Left forelimb (tissue), 1 donor: ENCODE measurements around the gene TP53I11.

Experiments
- DNase-seq: peaks from one replicate; pipeline ENCODE4 v3.0.0-alpha.2; 2018; ENCODE audit warnings: low spot score

Gene TP53I11

DNA sequence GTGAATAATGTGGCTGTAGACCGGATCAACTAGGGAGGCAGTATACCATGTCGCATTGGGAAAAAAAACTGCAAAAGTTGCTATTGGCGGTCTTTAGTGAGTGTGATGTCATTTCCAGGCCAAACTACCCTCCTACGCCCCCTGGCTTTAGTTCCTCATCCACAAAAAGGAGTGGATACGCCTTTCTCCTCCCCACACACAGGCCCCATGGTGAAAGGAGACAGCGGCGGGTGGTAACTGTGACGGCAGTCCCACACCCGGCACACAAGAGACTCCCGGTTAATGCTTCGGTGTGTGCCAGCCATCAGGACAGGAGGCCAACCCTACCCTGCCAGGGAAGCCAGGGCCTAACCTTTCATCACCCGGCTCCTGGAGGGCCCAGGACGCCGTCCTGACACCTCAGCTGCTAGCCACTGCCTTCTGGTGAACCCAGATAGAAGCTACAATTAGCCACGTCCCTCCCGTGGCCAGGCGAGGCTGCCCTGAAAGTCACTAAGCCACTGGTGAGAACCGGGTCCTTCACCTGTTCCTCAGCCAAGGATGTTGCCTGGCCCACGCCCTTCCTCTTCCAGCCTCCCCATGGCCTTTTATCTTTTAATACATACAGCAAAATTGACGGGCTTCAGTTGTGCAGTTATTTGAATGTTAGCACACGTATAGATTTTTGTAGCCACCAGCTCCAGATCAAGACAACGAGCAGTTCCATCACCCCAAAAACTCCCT is 10.8 kb downstream of the TP53I11 start:
- no peak for DNase-seq

DNA sequence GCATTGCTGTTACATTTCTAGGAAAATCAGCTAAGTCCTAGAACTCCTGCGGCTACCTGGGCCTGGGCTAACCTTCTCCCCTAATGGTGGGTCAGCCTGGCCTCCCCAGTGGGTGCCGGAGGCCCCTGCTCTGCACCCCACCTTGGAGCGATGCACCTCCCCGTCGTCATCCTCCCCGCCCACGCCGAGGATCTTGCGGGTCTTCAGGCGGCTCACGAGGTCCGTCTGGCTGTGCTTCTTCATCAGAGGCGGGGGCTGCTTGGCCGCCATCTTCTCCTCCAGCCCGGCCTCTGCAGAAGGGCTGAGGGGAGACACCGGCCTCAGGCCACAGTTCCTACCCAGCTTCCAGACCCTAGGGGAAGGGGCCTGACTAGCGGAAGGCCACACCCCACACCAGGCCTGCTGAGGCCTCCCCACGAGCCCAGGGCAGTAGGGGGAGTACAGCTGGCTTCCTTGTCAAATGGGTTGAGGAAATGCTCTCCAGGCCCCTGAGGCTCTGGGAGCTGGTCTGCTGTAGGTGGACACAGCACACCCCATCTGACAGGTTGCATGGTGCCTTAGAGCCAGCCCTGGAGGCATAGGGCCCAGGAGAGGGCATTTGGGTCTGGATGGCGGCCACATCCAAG is 12.5 kb downstream of the TP53I11 start:
- no peak for DNase-seq

DNA sequence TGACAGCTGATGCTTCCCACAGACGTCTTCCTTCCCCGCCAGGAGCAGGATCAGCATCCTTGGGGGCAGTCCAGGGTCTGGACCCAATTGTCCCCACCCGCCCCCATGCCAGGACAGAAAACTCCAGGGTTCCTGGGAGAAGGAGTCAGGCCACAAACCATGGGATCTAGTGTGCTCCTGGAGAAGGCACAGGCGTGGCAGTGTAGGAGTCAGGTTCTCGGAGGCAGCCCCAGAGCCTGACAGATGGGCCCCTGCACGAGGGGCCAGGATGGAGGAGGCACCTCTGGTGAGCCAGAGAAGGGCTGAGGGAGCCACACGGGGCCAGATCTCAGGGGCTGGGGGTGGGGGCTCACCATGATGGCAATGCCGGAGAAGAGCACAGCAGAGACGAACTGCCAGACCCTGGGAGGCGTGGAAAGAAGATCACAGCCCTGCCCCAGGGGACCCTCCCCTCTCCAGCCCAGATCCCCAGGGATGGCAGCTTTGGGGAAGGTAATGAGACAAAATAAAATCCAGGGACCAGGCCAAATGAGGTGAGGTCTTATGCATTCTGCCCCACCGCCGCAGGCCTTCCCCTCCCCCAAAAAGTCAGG is 13.6 kb downstream of the TP53I11 start:
- DNase-seq = no peak

DNA sequence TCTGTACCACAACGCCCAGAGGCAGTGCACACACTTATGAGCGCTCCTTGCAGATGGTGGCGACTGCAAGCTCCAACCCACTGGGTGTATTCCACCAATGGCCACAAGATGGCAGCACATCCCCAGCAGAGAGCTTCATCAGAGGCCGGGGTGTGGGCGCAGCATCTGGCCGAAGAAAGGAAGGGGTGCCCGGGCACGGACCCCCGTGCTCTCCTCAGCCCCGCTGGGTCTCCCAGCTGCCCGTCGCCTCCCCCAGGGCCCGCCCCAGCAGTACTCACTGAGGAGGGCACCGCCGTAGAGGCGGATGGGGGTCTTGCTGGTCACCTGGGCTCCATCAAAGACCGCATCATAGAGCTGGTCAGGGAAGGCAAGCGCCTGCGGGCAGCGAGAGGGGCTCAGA is 14.2 kb downstream of the TP53I11 start:
- peak; percentile 90 for DNase-seq

DNA sequence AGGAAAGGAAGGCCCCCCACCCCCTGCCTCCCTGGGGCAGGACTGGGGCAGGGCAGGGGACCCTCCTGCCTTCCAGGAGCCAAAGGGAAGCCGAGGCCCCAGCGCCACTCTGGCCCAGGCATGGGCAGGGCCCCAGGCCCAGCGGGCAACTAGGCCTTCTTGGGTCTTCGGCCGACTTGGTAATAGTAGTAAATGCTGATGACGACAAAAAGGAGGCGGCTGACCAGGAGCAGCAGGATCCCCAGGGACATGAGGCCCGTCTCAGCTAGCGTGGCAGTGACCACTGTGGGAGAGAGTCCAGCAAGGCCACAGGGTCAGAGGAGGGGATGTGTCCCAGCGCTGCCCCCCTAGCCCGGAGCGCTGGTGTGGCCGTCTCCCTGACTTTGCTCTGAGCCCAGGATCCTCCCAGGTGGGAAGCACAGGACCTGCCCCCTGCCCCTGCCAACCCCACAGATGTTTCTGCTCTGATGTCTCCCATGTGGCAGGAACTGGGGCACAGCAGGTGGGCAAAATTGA is 15.9 kb downstream of the TP53I11 start:
- DNase-seq = no peak

DNA sequence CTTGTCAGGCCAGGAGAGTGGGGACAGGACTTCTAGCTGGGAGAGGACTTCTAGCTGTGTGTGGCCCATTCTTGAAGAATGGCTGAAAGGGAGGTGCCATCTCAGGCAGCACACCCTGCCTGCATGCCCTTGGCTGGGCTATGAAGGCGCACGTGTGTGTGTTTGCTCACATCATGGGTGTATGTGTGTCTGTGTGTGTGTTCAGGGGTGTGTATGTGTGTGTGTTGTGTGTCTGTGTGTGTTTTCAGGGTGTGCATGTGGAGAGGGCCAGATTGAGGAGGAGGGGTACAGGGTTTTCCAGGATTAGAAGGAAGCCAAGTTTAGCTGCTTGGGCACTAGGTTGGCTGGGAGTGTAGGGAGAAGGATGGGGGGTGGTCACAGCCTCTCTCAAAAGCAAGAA is 16.6 kb downstream of the TP53I11 start:
- DNase-seq = no peak

DNA sequence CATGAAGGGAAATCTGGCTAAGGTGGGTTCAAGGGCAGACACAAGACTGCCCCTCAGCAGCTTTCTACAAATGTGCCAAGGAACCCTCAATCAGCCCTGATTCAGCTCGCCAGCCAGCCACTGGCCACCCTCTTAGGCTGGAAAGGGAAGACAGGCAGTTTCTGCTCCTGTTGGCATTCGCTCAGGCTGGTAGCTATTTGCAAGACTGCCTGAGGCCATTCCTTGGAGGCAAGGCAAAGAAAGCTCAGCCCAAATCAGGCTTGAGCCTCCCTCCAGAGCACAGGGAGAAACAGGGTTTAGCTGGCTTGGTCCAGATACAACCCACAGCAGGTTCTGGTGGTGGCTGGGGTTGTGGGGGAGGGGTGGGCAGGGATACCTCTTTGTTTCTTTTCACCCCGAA is 19.2 kb downstream of the TP53I11 start:
- no peak for DNase-seq

DNA sequence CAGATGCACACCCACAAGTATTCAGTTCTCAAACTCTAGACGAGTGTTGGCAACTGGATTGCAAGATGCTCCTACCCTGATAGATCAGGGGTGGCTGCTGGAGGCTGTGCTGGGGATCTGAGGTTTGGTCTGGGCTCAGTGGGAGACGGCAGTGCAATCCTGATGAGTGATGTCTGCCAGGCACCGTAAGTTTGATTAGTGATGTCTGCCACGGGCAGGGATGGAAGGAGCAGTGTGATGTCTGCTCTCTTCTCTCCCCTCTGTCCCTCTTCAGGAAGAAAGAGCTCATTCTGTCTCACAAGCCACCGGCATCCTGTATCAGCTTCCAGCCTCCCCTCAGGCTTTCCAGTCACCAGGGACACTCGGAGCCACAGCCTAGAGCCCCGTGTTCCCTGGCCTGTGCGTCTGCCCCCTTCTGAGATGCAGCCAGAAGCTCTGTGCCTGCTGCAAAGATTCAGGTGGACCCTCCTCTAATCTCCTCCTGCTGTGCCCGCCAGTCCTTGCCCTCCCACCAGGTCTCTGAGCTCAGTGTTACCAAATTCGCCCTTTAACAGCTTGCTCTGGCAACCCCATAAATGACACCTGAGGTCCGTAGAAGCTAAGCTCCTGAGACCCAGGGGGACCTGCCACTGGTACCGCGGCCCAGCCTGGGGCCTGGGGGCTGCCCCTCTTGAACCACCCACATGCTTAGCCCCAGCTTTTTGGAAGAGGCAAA is 19.9 kb downstream of the TP53I11 start:
- no peak for DNase-seq

DNA sequence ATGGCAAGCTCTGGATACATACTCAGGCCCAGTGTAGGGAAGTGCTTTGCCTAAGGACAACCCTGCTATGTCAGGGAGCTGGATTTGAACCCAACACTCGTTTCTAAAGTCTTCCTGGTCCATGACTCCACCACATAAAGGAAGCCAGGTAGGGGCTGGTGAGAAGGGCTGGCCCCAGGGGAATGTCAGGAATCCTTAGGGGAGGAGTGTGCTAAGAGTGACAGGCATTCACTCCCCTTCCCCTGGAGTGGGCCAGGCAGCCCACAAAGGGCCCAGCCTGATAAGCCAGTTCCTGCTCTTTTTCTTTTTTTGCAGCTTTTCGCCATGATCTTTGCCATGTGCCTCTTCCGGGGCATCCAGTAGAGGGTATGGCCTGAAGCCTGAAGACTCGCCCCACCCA is 21.9 kb downstream of the TP53I11 start:
- no peak for DNase-seq

DNA sequence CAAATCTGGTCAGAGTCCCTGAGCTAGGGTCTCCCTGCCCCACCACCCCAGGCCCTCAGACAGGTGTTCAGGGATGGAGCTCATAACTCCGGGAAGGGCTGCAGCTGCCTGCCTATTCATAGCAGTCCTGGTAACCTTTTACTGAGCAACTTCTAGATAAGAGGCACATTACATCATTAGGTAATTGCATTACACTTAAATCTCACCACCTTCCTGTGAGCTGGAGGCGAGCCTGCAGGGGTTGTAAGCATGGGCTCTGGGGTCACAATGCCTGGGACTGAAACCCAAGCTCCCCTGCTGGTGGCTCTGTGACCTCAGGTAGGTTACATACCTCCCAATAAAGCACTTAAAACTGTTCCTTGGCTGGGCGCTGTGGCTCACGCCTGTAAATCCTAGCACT is 22.5 kb downstream of the TP53I11 start:
- no peak for DNase-seq

DNA sequence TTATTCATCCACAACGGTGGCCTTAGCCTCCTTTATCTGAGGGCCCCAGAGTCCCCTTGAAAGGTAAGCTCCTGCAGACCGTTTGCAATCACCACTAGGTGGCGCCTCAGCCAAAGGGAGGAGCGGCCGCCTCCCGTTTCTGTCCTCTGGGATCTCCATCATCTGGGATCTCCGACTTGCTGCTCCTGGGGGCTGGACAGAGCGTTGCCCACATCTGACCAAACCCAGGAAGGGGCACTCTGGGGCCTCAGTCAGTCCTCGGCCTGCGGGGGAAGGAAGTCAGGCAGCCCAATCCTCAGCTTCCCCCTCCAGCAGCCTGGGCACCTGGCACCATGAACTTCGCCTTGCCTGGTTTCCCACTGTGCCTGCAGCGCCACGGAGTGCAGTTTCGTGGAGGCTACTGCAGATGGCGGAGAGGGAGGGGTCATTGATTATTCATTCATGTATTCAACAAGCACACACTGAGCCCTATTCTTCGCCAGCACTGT is 23.5 kb downstream of the TP53I11 start:
- DNase-seq = no peak

DNA sequence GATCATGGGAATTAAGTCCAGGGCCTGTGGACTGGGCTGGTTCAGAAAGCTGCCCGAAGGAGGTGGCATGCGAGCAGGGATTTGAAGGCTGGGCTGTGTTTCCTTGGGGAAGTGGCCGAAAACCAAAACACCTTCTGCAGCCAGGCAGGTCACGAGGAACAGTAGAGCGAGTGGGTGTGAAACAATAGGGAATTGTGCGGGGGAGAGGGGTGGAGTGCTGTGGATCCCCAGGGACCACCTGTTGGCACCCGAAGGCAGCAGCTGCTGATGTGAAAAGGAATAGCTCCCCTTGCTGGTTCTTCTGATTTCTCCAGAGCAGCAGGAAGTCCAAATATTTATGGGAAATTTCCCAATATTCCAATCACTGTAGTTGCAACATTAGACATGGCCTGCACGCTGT is 24.6 kb downstream of the TP53I11 start:
- no peak for DNase-seq

DNA sequence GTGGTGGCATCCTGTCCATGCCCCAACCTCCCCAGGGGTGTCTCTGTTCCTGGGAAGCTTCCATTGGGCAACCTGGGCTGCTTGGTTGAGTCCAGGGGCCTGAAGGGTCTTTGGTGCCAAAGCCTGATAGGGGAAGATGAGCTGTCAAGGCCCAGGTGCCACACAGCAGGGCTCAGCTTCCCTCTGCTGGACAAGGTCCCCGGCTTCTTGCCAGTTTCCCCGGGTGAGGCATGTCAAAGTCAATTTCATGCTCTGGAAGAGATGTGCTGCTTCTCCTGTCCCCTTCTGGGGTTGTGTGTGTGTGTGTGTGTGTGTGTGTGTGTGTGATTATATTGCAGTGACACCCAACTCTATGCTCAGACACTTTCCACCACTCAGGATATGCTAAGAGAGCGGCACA is 26.9 kb downstream of the TP53I11 start:
- DNase-seq = no peak

DNA sequence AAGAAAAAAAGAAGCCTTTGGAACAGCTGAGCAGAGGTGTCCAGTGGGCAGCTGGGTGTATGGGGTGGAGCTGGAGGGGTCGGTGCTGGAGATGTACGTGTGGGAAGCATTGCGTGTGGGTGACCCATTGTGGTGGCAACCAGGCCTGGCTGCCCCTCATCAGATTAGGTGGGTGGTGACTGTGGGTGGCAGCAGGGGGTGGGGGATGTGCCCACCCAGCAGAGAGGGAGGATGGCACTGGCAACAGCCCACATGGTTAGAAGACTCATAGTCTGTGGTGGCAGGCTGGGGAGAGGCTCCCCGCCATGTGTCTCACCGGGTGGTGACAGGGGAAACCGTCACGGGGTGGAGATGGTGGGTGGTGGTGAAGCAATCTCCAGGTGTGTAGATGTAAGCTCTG is 27.6 kb downstream of the TP53I11 start:
- DNase-seq = no peak

DNA sequence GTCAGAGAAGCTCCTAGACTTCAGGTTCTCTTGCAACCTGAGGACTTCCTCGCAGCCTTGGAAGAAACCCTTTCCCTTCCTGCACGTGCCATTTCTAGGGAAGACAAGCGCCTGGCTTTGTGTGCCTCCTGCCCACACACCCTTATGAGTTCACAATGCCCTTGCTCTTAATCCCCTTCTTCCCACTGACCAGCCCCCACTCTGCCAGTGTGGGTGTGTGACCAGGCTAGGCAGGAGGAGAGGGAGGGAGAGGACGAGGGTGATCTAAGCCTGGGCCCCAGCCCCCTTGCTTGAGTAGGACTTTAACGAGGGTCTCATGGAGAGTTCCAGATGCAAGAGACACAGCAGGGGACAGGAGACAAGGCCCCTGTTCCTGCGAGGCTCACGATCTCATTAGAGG is 30.2 kb downstream of the TP53I11 start:
- no peak for DNase-seq

DNA sequence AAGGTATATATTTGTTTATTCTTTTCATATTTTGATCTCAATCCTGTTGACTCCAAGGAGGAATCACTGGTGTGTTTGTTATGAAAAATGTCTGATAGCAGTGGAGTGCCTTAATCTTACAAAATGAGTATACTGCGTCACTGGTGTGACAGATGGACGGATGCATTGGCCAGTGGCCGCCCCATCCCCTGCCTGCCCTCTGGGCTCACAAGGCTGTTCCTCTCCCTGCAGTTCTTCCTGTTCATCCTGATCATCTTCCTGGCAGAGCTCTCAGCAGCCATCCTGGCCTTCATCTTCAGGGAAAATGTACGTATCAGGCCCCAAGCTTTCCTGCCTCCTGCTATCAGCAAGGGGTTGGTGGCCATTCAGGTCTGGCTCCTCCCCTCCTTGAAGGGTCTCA is 32.9 kb downstream of the TP53I11 start:
- DNase-seq = no peak

DNA sequence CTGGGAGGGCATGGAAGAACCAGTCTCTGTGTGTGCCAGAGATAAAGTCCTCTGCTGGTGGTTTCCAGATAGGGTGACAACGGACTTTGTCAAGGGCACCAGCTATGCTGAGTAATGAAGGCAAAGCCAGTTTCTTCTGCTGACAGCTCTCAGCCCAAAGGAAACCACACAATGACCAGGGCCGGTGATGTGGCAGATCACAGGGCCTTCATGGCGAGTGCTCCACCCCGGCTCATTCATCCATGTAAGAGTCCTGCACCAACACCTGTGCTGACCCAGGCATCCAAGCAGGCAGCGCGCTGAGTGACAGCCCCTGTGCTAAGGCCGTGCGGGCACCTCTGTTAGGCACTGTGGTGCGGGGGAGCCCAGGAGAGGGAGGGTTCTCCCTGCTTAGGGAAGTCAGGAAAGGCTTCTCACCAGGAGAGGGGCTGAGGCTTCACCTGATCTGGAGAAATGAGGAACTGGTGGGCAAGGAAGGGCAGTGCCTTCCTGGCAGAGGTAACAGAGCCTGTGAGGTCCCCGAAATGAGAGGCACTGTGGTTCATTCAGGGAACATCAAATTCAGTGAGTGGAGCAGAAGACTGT is 33.8 kb downstream of the TP53I11 start:
- no peak for DNase-seq

DNA sequence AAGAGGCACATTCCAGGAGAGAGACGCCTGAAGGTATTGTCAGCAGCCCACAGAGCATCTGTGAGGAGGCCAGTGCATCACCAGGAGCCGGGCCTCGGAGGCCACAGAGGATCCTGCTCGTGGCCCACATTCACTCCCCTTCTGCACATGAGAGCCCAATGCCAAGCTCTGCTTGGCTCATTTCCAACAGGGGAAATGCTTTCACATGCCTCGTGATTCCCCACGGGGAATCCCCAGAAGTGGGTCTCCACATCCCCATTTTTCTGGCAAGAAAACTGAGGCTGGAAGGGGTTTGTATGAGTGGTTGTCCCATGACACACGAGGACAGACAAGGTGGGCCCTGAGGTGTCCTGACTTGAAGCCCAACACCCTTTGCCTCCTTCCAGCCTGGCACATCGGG is 34.4 kb downstream of the TP53I11 start:
- DNase-seq = no peak

DNA sequence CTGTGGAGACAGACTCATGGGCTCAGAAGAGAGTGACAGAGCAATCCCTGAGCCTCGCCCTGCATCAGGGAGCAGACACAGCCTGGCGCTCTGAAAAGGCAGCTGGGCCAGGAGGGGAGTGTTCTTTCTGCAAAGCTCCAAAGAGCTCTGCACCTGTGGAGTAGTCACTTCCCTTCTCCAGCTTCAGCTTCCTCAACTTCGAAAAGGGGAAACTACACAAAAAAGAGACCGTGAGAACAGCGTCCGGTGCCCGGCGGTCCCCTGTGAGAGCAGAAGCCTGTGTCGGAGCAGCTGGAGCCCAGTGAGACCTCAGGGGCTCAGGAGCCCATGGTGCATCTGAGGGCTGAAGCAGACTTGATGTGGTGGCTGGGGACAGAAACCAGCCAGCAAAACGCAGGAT is 35.1 kb downstream of the TP53I11 start:
- DNase-seq = no peak

DNA sequence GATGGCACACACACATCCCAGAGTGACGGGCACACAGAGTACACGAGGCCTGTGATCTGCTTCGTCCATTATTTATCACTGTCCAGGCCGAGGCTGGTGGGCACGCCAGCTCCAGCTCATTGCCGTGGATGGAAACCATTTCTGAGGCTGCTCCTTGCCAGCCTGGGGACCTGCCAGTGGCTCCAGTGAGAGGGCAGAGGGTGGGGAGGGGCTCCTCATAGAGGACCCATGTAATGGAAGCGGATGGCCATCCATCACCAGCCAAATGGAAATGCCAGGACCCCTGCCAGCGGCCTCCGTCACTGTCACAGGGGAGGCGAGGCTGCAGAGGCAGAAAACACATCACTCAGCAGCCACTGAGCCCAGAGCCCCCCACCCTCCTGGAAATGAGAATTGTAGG is 35.7 kb downstream of the TP53I11 start:
- no peak for DNase-seq

DNA sequence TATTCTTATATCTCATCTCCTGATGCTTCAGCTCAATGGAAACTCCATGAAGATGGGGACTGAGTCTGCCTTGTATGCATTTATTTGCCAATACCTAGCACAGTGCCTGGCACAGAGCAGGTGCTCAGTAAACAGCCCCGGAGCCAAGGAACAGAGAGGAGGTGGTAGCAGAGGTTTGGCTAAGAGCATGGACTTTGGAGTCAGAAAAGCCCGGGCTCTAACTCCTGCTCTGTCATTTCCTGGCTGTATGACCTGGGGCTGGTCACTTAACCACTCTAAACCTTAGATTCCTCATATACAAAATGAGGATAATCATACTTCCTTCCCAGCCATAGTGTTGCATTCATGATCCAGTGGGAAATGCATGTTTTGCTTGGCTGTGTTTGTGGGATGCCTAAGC is 36.6 kb downstream of the TP53I11 start:
- no peak for DNase-seq

DNA sequence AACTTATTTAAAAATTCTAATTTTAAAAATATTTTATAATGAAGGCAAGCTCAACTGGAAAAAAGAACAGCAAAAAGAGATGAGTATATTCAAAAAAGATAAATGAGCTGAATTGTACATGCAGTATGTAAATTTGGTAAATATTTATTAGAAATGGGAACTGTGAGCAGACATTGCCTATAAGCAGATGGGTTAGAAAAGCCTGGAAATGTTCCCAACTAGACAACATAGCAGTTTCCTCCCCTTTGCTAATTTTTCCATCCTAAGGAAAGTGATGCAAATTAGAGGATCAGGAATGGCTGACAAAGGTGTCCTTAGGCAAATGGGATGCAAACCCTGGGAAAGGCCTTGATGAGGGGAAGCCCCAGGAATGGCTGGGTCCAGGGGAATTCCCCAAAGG is 37.2 kb downstream of the TP53I11 start:
- no peak for DNase-seq
